Hepatocyte (in vitro differentiated cells): ENCODE results near the gene TAS2R1.

ENCODE experiments used
- CTCF ChIP-seq: fragments of 200-600 bp; sonication (generic); IDR thresholded peaks from 2 replicates; pipeline ENCODE4 v1.5.1; 2016; ENCODE audit warnings: antibody characterized with exemption, mild to moderate bottlenecking; ENCODE audit not compliant: poor library complexity
- EZH2 ChIP-seq: fragments of 200-600 bp; sonication (generic); IDR thresholded peaks from 2 replicates; pipeline ENCODE4 v1.6.1; 2016; ENCODE audit warnings: antibody characterized with exemption, mild to moderate bottlenecking, borderline replicate concordance
- EZH2phosphoT487 ChIP-seq: fragments of 200-600 bp; sonication (generic); IDR thresholded peaks from one replicate; pipeline ENCODE4 v1.6.1; 2018; ENCODE audit warnings: antibody characterized with exemption, mild to moderate bottlenecking, low read depth, moderate library complexity; ENCODE audit not compliant: unreplicated experiment, severe bottlenecking

DNA sequence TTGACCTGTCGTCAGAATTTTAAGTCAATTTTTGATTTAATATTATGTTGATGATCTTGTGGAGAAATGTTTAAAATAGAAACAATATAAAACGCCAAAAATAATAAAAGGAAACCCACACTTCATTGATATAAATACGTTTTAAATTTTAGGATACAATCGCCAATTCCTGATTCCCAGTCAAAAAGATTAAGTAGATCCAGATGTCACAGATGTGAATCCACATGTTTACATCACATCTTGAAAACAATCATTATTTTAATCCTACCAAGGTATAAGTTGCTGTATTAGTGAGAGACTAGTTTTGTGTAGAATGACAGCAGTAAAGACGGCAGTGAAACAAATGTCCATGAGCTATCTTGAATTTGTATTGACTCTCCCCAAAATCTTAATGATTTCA lies 4.9 kb downstream of the TAS2R1 start:
- TF ChIP-seq CTCF (no peak), EZH2 (no peak), EZH2phosphoT487 (no peak)
